WERI-Rb-1 (cell line): ENCODE measurements around the gene ZNF180.
"Not testable (repeated sequence)": the region's sequence is repeated elsewhere in the genome, so short reads cannot be mapped to it uniquely, and the experiment has no call there.

Source experiments
- DNase-seq: peaks from one replicate; pipeline ENCODE4 v3.0.0-alpha.2; 2020
- H3K27ac ChIP-seq: fragments of 250-450 bp; sonication (Bioruptor Pico); 2 replicates; pipeline ENCODE4 v1.5.1; 2020; ENCODE audit warnings: mild to moderate bottlenecking, moderate library complexity
- H3K27me3 ChIP-seq: fragments of 250-450 bp; sonication (Bioruptor Pico); 2 replicates; pipeline ENCODE4 v1.5.1; 2021; ENCODE audit warnings: mild to moderate bottlenecking, low read depth, moderate library complexity; ENCODE audit not compliant: insufficient read depth, severe bottlenecking
- H3K36me3 ChIP-seq: fragments of 250-450 bp; sonication (Bioruptor Pico); 2 replicates; pipeline ENCODE4 v1.5.1; 2020; ENCODE audit warnings: mild to moderate bottlenecking, moderate library complexity
- H3K4me3 ChIP-seq: 2 replicates; pipeline ENCODE4 v1.5.1; 2011; ENCODE audit warnings: low read depth, mild to moderate bottlenecking, control low read depth, low read length
- H3K9me3 ChIP-seq: fragments of 250-450 bp; sonication (Bioruptor Pico); 2 replicates; pipeline ENCODE4 v1.5.1; 2021; ENCODE audit warnings: mild to moderate bottlenecking, moderate library complexity; ENCODE audit not compliant: severe bottlenecking
- TF ChIP-seq, protein P1 (sequence below): IDR thresholded peaks from 2 replicates; pipeline ENCODE4 v1.5.1; 2011; ENCODE audit warnings: low read depth, mild to moderate bottlenecking, control low read depth, inconsistent platforms, low read length

The ZNF180 gene

DNA sequence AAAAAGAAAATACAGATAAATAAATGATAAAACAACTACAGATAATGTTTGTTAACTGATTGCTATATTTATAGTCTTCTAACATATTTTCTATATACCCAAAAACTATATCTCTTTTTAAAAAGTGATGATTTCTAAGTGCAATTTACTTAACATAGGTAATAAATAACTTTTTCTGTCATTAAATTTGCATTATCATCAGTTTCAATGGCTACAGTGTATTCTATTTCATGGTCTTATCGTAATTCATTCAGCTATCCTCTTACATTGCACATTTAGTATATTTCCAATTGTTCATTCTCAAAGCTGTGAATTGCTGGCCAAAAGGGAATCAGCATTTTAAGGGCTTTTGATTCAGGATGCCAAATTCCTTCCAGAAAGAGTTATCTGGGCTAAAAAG, 3.6 kb downstream of the ZNF180 start:
- peaks cover 37% of the 10 kb centered on the region for H3K9me3 ChIP-seq
- peaks cover 79% of the 10 kb centered on the region for H3K36me3 ChIP-seq
- H3K27ac ChIP-seq, result no peak overlapping the region
- TF ChIP-seq, protein P1, sequence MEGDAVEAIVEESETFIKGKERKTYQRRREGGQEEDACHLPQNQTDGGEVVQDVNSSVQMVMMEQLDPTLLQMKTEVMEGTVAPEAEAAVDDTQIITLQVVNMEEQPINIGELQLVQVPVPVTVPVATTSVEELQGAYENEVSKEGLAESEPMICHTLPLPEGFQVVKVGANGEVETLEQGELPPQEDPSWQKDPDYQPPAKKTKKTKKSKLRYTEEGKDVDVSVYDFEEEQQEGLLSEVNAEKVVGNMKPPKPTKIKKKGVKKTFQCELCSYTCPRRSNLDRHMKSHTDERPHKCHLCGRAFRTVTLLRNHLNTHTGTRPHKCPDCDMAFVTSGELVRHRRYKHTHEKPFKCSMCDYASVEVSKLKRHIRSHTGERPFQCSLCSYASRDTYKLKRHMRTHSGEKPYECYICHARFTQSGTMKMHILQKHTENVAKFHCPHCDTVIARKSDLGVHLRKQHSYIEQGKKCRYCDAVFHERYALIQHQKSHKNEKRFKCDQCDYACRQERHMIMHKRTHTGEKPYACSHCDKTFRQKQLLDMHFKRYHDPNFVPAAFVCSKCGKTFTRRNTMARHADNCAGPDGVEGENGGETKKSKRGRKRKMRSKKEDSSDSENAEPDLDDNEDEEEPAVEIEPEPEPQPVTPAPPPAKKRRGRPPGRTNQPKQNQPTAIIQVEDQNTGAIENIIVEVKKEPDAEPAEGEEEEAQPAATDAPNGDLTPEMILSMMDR, result no peak
- H3K27me3 ChIP-seq, result no peaks in the 10 kb centered on the region
- no peak for DNase-seq
- H3K4me3 ChIP-seq, result no peak overlapping the region

DNA sequence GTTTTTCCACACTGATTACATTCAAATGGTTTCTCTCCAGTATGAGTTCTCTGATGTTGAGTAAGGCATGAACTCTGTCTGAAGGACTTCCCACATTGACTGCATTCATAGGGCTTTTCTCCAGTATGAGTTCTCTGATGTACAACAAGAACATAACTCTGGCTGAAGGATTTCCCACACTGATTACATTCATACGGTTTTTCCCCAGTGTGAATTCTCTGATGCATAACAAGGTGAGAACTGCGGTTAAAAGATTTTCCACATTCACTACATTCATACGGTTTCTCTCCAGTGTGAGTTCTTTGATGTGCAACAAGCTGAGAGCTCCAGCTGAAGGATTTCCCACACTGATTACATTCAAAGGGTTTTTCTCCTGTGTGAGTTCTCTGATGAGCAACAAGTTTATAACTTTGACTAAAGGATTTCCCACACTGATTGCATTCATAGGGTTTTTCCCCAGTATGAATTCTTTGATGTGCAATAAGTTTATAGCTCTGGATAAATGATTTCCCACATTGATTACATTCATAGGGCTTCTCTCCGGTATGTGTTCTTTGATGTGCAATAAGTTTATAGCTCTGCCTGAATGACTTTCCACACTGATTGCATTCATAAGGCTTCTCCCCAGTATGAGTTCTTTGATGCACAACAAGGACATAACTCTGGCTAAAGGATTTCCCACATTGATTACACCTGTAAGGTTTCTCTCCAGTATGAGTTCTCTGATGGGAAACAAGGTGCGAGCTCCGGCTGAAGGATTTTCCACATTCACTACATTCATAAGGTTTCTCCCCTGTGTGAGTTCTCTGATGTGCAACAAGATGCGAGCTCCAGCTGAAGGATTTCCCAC, 23.5 kb downstream of the ZNF180 start:
- Histone ChIP-seq H3K9me3 (peaks cover 81% of the 10 kb centered on the region), H3K27ac (no peak overlapping the region), H3K36me3 (peaks cover 77% of the 10 kb centered on the region), H3K4me3 (no peak overlapping the region), H3K27me3 (no peaks in the 10 kb centered on the region)
- TF ChIP-seq, protein P1, result no peak
- no peak for DNase-seq

DNA sequence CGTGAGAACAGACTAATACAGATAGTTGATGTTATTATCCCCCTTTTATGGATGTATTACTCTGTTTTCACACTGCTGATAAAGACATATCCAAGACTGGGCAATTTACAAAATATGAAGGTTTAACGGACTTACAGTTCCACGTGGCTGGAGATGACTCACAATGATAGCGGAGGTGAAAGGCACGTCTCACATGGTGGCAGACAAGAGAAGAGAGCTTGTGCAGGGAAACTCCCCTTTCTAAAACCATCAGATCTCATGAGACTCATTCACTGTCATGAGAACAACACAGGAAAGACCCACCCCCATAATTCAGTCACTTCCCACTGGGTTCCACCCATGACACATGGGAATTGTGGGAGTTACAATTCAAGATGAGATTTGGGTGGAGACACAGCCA, 31.6 kb downstream of the ZNF180 start:
- not testable (repeated sequence) for H3K36me3 ChIP-seq, H3K27me3 ChIP-seq, DNase-seq, H3K27ac ChIP-seq, H3K4me3 ChIP-seq
- peaks cover 23% of the 10 kb centered on the region for H3K9me3 ChIP-seq

DNA sequence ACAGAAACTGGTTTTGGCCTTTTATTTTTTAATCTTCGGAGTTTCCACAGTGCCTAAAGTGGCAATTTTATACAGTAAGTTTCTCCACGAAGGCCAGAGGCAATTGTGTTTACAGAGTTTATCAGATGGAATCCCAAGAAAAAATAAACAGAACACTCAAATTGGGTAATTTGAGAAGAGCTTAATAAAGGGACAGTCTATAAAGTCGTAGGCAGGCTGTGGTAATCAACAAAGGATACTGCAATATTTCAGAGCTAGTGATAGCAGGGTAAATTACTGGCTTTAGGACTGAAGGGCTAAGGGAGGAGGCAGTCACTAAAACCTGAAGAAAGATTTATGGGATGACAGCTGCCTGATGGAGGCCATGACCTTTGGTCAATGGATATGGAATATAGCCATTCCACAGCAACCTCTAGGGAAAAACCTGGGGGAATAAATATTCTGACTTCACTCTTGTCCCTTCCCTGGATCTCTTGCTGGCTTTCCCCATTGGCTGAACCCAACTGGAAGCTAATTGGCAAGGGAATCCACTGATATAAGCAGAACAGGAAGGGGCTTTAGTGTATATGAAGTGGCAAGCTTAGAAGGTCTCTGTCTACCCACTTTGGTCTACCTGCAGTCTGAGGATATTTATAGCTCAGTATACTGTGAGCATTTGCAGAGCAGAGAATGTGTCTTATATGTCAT, 37.6 kb downstream of the ZNF180 start:
- peaks cover 16% of the 10 kb centered on the region for H3K9me3 ChIP-seq
- DNase-seq, H3K27me3 ChIP-seq, H3K4me3 ChIP-seq, H3K27ac ChIP-seq, H3K36me3 ChIP-seq: not testable (repeated sequence)

DNA sequence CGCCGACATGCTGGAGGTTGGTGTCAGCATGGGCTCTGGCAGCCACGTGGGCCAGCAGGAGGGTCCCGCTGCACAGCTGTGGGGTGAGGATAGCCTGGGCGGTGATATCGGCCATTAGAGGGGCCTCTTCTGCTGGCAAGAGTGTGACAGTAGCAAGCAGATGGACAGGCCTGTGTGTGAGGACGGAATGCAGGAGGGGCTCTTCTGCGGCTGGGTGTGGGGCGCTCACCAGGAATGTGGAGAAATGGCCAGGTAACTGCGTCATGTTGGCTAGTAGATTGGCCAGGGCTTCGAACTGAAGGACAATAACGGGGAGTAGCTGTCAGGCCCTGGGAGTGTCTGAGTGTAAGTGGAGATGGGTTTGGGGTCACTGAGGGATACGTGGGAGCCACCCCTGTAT, 44.3 kb downstream of the ZNF180 start:
- DNase-seq, H3K4me3 ChIP-seq, H3K36me3 ChIP-seq, H3K27ac ChIP-seq: not testable (repeated sequence)
- H3K27me3 ChIP-seq, result peaks cover 10% of the 10 kb centered on the region
- H3K9me3 ChIP-seq, result peaks cover 36% of the 10 kb centered on the region

DNA sequence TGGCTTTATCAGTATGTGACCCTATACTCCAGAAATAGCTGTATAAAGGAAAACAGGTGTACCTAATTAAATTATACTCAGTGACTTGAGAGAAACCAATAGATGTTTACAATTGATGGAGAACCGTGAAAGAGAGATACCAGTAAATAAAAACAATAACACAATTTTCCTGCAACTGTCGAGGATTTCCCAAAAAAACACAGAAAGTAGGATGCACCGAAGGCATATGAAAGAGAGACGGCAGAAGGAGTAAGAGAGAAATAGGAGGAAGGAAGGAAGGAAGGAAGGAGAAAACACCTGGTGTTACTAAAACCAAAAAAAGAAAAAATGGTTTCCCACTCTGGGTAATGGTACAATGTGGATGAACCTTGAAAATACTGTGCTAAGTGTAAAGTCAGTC, 45.2 kb downstream of the ZNF180 start:
- Histone ChIP-seq H3K27me3 (peaks cover 10% of the 10 kb centered on the region), H3K9me3 (peaks cover 37% of the 10 kb centered on the region), H3K4me3 (no peak overlapping the region), H3K36me3 (no peaks in the 10 kb centered on the region), H3K27ac (no peak overlapping the region)
- TF ChIP-seq, protein P1, result no peak
- no peak for DNase-seq

DNA sequence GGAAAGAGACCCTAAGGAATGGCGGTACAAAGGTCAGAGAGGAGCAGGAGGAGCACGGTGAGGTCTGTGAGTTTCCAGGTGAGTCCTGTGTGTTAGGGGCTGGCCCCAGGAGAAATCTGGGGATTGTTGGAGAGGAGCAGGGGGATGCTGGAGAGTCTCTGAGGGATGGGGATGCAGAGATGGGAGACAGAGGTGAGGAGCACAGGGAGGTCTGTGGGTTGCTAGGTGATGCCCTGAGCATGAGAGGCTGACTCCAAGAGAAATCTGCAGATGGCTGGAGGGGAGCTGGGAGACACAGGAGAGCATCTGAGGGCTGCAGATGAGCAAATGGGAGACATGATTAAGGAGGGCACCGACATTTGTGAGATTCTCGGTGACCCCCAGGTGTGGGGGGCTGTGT, 48.0 kb downstream of the ZNF180 start:
- Histone ChIP-seq H3K27ac (no peak overlapping the region), H3K4me3 (no peak overlapping the region), H3K36me3 (no peaks in the 10 kb centered on the region; the same call in 1 of the 2 replicates), H3K27me3 (peaks cover 10% of the 10 kb centered on the region), H3K9me3 (peaks cover 44% of the 10 kb centered on the region)
- no peak for DNase-seq
- TF ChIP-seq, protein P1, result no peak
